HG03378 (cell line): ENCODE results near the gene PROP1.
"Not testable (repeated sequence)": the region's sequence is repeated elsewhere in the genome, so short reads cannot be mapped to it uniquely, and the experiment has no call there.

Experiments used
- ATAC-seq: cut with Tn5 transposase; IDR thresholded peaks from one replicate; pipeline ENCODE4 v1.9.1; 2021; ENCODE audit warnings: mild to moderate bottlenecking, moderate library complexity; ENCODE audit not compliant: unreplicated experiment

Gene PROP1

DNA sequence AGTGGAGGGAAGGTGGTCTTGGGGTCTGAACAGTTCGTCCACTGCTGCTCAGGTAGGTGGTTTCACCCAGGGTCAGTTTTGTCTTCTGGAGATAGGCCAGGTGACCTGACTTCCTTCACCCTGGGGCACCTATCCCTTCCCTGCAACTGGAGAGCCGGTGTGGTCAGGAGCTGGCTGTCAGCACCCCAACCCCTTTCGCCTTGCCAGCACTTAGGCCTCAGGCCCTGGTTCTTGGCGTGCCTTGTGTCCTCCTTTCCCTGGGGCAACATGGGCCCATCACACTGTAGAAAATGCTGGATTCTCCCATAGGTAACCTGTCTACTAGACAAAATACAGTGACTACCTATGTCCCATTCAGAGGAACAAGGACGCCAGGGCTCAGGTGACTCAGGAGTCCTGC lies 13.1 kb downstream of the PROP1 start:
- ATAC-seq, result no peak

- ATAC-seq, result no peak
Observed at GRCh38 chr5:177982072-177982727, 13.8 kb downstream of the PROP1 start.

- ATAC-seq, result no peak
Observed at GRCh38 chr5:177981296-177982071, 14.6 kb downstream of the PROP1 start.

- ATAC-seq, result no peak
Observed at GRCh38 chr5:177980743-177981151, 15.3 kb downstream of the PROP1 start.

GRCh38 chr5:177977600-177977999 lies 18.4 kb downstream of the PROP1 start:
- not testable (repeated sequence) for ATAC-seq

DNA sequence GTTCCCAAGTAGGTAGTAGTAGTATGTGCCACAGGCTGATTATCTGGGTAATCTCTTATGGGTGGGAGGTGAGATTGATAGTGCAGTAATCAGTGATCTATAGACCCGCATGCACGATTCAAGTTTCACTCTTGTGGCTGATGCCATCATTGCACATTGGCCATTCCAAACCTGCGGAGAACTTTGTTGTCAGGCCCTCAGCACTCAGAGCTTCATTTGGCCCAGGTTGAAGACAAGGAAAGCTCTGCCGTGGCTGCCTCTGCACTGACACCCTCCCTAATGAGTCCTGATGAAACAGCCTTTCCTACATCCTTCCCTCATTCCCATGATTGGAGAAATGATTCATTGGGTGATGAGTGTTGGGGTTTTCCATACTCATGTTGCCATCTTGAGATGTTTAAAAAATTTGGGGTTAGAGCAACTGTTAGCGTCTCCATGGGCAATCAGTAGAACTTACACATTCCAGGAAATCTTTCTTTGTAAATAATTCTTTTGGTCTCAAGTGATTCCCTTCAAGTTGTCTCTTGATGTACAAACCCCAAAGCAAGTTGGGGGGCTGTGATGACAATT lies 22.9 kb downstream of the PROP1 start:
- no peak for ATAC-seq

DNA sequence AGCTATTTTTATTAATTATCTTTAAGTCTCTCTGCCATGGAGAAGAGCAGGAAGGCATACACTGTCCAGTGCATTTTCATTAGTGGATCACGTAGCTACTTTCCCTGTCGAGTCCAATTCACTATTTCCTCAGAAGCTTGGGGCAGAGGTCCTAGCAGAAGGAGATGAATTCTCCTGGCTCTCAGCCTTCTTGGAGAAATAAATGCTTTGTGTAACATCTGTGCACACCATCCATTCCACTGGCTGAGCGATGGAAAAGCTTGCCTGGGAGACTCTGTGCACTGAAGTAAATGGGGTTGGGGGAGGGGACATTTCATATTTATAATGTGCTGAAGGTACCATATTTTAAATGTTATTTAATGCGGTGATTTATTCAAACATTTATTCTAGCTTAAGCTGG lies 23.4 kb downstream of the PROP1 start:
- ATAC-seq, result no peak

GRCh38 chr5:177972014-177972413 lies 24.0 kb downstream of the PROP1 start:
- ATAC-seq, result not testable (repeated sequence)

DNA sequence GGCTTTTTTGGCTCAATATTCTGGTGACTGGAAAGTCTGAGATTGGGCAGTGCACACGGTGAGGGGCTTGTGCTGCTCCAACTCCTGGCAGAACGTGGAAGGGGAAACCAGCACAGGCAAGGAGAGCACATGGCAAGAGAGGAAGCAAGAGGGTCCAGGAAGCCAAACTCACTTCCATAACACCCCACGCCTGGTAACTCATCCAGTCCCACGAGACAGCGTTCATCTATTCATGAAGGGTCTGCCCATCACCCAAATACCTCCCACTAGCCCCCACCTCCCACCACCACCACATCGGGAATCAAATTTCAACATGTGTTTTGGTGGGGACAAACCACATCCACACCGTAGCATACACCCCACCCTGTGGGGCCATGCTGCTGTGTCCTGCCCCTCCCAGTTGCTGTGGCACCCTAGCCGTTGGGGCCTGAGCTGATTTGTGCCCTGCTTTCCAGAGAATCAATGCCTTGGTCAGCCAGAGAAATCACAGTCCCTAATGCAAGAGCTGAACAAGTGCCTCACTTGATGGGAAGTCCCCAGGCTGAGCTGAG lies 27.3 kb downstream of the PROP1 start:
- ATAC-seq, result no peak

- no peak for ATAC-seq
Observed at GRCh38 chr5:177967221-177967887, 28.7 kb downstream of the PROP1 start.

GRCh38 chr5:177966839-177967166 lies 29.2 kb downstream of the PROP1 start:
- ATAC-seq, result no peak

GRCh38 chr5:177966009-177966838 lies 29.8 kb downstream of the PROP1 start:
- no peak for ATAC-seq

DNA sequence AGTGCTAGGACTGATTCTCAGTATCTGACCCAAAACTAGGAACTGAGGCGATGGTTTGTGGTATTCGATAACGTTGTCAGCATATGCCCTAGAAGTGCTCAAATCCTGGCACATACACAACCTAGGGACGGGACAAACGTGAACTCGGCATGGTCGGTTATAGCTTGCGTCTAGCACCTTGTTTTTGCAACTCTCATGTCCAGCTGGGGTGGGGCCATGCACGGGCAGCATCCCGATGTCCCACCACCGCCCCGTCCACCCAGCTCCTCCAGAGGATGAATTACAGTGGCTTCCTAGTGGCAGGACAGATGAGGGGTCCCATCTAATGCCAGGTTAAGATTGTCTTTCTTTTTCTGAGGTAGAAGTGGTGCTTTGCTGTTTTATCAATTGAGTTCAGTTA lies 31.6 kb downstream of the PROP1 start:
- no peak for ATAC-seq

DNA sequence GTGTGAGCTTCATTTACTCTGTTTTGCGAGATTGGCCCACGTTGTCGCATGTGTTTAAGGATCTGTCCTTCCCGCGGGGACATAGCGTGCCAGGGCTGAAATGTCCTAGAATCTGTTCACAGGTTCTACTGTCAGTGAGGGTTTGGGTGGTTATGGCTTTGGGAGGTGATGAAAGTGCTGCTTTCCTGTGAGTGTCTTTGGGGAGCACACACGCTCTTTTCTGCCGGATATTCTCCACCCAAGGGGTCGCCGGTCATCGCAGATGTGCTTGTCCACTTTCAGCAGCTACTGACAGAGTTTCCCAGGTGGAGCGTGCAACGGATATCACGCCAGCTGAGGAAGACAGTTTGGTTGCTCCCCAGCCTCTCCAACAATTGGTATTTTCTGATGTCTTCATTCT lies 32.1 kb downstream of the PROP1 start:
- no peak for ATAC-seq

- ATAC-seq, result no peak
Observed at GRCh38 chr5:177959315-177959714, 36.7 kb downstream of the PROP1 start.

GRCh38 chr5:177958696-177959095 lies 37.3 kb downstream of the PROP1 start:
- ATAC-seq, result no peak

DNA sequence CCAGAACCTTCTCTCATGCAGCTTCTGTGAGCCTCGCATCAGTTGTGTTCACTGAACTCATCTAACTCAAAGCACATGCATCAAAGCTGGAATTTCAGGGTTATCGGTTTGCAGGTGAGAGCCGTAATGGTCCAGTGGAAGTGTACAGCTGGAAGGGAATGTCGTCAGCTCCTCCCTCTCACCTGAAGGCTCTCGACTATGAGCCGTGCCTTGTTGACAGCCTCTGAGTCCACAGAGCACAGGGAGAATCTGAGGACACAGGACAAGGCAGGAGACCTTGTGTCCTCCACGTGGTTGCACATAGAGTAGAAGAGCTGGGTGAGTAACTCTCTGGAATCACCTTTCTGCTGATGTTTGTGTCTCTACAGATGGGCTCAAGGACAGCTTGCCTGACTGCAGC lies 38.8 kb downstream of the PROP1 start:
- no peak for ATAC-seq

DNA sequence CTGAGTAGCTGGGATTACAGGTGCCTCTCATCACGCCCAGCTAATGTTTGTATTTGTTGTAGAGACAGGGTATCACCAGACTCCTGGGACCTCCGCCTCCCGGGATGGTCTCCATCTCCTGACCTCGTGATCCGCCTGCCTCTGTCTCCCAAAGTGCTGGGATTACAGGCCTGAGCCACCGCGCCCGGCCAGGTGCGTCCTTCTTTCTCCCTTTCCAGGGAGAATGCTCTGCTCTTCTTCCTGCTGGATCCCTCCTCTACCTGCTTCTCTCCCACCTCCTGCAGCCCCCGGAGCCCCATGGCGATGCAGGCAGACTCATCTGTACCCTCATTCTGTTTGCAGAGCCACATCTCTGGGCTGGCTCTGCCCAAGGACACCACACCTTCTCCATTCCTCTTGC lies 42.9 kb downstream of the PROP1 start:
- not testable (repeated sequence) for ATAC-seq

DNA sequence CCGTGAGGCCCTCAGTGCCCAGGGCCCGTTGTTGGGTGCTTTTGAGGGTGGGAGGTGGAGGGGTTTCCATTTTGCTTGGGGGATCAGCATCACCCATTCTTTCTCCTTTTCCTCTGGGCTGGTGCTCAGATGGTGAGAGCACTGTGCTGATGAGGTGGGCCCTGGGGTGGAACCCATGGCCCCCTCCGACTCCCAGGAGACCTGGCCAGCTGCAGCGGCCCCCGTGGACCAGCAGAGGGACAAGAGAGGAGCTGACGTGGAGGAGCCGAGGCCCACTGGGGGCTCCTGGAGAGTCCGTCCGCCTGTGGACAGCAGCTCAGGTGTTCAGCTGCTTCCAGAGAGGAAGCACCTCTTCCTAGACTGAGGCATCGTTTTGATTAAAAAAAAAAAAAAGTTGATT lies 46.4 kb downstream of the PROP1 start:
- ATAC-seq, result not testable (repeated sequence)

DNA sequence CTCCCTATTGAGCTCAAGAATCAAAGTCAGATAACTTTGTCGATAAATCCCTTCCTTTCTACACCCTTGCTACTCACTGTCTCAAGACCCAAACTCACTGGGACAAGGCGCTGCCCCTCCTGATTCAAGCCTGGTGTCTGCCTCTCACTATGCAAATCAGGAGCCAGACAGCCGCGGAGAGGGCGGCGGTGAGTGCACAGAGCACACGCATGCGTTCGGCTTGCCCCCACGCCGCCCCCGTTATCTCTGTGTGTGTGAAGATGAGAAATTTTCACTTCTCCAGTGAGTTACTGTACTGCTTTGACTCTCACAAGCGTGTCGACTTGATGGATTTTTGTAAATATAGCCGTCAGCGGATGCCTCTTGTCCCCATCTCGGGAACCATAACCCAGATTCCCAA lies 47.0 kb downstream of the PROP1 start:
- peak; percentile 52 for ATAC-seq

- not testable (repeated sequence) for ATAC-seq
Observed at GRCh38 chr5:177947912-177948311, 48.1 kb downstream of the PROP1 start.
